ENCODE results near the gene TBC1D22A. TPM values are rescaled to one million over a fixed set of nuclear protein-coding genes. Genes with fewer than 3 reads are reported as not detected.
A peak's percentile ranks its signal among the peaks of the same experiment; 100 is the strongest.

TBC1D22A gene
- total RNA-seq, 1 experiment from 2014 or later = 7.2 TPM

GRCh38 chr22:46737105-46737975 lies 25.1 kb upstream of the TBC1D22A start:
- DNase-seq (ENCODE audit: low read depth) = peak; percentile 27

GRCh38 chr22:46737976-46738646 lies 24.3 kb upstream of the TBC1D22A start, which contains the start of gene CERK:
Gene CERK, minus strand, starts transcription at chr22:46738252. Its CDS starts 104 bp downstream, at chr22:46738148.
- DNase-seq (ENCODE audit: low read depth) = peak; percentile 69

GRCh38 chr22:46738647-46739093 lies 23.8 kb upstream of the TBC1D22A start:
- no peak for DNase-seq (ENCODE audit: low read depth)

GRCh38 chr22:46739094-46739870 lies 23.2 kb upstream of the TBC1D22A start:
- DNase-seq (ENCODE audit: low read depth) = no peak

GRCh38 chr22:46740910-46741780 lies 21.3 kb upstream of the TBC1D22A start:
- DNase-seq (ENCODE audit: low read depth) = no peak

- DNase-seq (ENCODE audit: low read depth) = no peak
Measured at GRCh38 chr22:46741974-46742519, 20.4 kb upstream of the TBC1D22A start.

GRCh38 chr22:46742576-46743221 lies 19.8 kb upstream of the TBC1D22A start:
- DNase-seq (ENCODE audit: low read depth) = no peak

- DNase-seq (ENCODE audit: low read depth) = no peak
Measured at GRCh38 chr22:46744581-46744980, 17.9 kb upstream of the TBC1D22A start.

GRCh38 chr22:46746192-46746591 lies 16.3 kb upstream of the TBC1D22A start:
- DNase-seq (ENCODE audit: low read depth) = no peak

- no peak for DNase-seq (ENCODE audit: low read depth)
Measured at GRCh38 chr22:46746620-46747019, 15.8 kb upstream of the TBC1D22A start.

- DNase-seq (ENCODE audit: low read depth) = no peak
Measured at GRCh38 chr22:46747646-46748045, 14.8 kb upstream of the TBC1D22A start.

- DNase-seq (ENCODE audit: low read depth) = no peak
Measured at GRCh38 chr22:46748206-46748907, 14.1 kb upstream of the TBC1D22A start.

GRCh38 chr22:46748908-46749675 lies 13.4 kb upstream of the TBC1D22A start:
- peak; percentile 53 for DNase-seq (ENCODE audit: low read depth)

- DNase-seq (ENCODE audit: low read depth) = no peak
Measured at GRCh38 chr22:46749682-46750529, 12.5 kb upstream of the TBC1D22A start.

GRCh38 chr22:46750530-46750800 lies 12.0 kb upstream of the TBC1D22A start:
- no peak for DNase-seq (ENCODE audit: low read depth)

GRCh38 chr22:46750863-46751443 lies 11.5 kb upstream of the TBC1D22A start:
- DNase-seq (ENCODE audit: low read depth) = no peak

GRCh38 chr22:46752286-46752987 lies 10.0 kb upstream of the TBC1D22A start:
- DNase-seq (ENCODE audit: low read depth) = no peak

Data from RPMI7951 (cell line).